Midbrain (tissue), 1 donor: Measurements from ENCODE around the gene ZNF780A.
"Not testable (repeated sequence)": the region's sequence is repeated elsewhere in the genome, so short reads cannot be mapped to it uniquely, and the experiment has no call there.

Source experiments
- DNase-seq: peaks from one replicate; lab custom pipeline; 2025; lab: John Stamatoyannopoulos, UW

The ZNF780A gene

GRCh38 chr19:40084948-40085347, 5.8 kb downstream of the ZNF780A start:
- DNase-seq: no peak

DNA sequence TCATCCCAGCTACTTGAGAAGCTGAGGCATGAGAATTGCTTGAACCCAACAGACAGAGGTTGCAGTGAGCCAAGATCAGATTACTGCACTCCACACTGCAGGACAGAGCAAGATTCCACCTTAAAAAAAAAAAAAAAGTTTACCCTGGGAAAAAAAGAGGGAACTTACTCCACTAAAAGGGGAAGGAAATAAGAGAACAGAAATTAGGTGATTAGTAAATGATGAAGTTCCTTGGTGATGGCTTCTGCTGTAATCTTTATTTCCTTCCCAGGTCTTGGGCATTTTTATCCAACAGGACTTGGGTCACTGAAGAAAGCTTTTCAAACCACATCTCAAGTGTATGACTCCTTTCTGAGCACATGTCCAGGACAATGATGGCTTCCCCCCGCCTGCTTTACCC, 9.3 kb downstream of the ZNF780A start:
- DNase-seq: no peak

GRCh38 chr19:40080289-40080688, 10.5 kb downstream of the ZNF780A start:
- no peak for DNase-seq

GRCh38 chr19:40078377-40078776, 12.4 kb downstream of the ZNF780A start:
- no peak for DNase-seq

DNA sequence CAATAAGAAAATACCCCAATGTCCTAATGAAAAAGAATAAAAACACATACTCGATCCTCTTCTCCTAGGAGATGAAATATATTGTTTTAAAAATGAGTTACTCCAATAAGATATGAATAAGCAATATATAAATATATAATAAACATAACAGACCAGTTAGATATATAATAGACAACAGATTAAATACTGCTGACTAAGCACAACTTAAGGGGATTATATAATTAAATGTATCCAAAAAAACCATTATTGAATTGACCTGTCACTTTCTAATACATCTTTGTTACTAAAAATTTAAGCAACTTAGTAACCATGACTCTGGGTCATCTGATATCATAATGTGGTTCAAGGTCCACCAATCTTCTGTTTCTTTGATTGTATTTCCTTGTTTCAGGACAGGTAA, 20.7 kb downstream of the ZNF780A start:
- no peak for DNase-seq

GRCh38 chr19:40059624-40060023, 31.1 kb downstream of the ZNF780A start:
- DNase-seq: no peak

DNA sequence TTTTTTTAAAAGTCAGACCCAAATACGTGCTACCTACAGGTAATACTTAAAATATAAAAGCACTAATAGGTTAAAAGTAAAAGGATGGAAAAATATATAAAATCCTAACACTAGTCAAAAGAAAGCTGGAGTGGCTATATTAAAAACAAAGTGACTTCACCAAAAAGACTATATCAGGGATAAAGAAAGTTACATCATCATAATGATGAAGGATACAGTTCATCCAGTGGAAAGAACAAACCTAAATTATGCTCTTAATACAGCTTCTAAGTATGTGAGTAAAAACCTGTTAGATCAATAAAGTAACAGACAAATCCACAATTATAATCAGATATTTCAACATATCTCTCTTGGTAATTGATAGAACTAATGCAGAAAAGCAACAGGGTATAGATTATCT, 33.6 kb downstream of the ZNF780A start:
- no peak for DNase-seq

GRCh38 chr19:40056505-40056904, 34.2 kb downstream of the ZNF780A start:
- no peak for DNase-seq

DNA sequence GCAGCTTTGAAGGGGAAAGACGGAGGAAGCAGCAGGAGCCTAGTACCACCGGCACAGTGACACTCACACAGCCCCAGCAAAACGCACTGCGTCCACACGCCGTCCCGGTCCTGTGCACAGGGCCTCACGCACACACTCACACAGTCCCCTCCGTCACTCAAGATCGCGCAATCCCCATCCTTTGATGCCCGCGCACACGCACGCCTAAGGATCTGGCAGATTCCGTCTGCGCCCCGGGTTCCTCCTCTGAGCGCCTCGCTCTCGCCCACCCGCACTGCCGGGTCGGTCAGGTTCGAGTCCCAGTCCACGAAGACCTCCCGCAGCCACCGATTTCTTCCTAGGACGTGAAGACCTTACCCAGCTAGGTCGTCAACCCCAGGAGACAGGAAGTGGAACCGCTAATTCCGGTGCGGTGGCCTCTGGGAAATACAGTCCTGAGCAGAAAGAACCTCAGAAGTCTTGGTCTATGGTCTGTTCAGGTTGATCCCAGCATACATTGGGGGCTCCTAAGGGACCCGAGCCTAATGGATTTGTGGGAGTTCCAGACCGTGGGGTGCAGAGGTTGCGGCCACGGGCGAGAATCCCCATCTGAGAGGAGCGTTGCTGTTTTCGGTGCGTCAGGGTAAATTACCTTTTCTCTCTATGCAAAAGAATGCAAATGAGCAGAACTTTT, 34.8 kb downstream of the ZNF780A start, which contains the start of gene ZNF780B:
TSS of gene ZNF780B (minus strand) at position 400 of the 673 bp plus-strand sequence. CDS start 5,899 bp downstream, outside the sequence.
- peak; percentile 77 for DNase-seq

DNA sequence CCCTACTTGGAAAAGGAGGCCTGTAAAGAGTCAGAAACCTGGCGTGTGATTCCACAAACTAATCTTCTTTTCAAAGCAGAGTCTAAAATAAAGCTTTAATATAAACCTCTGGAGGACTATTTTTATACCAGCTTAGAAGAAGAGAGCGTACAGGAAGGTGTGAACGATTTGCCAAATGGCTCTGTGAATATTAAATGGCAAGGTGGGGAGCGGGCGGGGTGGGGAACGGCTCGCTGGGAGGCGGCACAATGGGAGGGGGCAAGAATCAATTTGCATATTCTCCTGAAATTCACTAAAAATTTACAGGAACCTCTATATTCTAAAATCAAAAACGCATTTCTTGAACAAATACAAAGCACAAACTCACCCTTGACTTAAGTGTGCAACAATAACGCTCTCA, 35.7 kb downstream of the ZNF780A start:
- no peak for DNase-seq

- DNase-seq: no peak
These were observed 36.1 kb downstream of the ZNF780A start for GRCh38 chr19:40054632-40055031.

DNA sequence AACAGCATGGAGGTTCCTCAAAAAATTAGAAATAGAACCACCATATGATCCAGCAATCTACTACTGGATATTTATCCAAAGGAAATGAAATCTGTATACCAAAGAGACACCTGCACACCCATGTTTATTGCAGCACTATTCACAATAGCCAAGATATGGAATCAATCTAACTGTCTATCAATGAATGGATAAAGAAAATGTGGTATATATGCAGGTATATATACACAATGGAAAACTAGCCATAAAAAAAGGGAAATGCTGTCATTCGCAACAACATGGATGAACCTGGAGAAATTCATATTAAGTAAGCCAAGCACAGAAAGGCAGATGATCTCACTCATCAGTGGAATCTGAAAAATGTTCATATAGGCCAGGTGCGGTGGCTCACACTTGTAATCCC, 37.3 kb downstream of the ZNF780A start:
- DNase-seq: no peak

DNA sequence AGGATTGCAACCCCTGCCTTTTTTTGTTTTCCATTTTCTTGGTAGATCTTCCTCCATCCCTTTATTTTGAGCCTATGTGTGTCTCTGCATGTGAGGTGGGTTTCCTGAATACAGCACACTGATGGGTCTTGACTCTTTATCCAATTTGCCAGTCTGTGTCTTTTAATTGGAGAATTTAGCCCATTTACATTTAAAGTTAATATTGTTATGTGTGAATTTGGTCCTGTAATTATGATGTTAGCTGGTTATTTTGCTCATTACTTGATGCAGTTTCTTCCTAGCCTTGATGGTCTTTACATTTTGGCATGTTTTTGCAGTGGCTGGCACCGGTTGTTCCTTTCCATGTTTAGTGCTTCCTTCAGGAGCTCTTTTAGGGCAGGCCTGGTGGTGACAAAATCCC, 49.0 kb downstream of the ZNF780A start:
- DNase-seq: not testable (repeated sequence)

GRCh38 chr19:40038047-40038446, 52.7 kb downstream of the ZNF780A start:
- DNase-seq: not testable (repeated sequence)

GRCh38 chr19:40035996-40036395, 54.7 kb downstream of the ZNF780A start:
- no peak for DNase-seq

DNA sequence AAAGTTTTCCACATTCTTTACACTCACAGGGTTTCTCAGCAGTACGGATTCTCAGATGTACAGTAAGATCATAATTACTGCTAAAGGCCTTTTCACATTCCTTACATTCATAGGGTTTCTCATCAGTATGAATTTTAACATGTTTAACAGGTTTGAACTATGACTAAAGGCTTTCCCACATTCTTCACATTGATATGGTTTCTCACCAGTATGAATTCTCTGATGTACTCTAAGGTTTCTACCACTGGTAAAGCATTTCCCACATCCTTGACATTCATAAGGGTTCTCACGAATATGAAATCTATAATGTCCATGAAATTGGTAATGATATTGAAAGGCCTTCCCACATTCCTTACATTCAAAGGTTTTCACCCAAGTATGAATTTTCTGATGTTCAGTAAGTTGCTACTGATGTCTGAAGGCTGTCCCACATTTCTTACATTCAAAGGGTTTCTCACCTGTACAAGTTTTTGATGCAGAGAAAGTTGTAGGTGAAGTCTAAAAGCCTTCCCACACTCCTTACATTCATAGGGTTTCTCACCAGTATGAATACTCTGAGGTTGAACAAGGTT, 56.7 kb downstream of the ZNF780A start:
- no peak for DNase-seq

DNA sequence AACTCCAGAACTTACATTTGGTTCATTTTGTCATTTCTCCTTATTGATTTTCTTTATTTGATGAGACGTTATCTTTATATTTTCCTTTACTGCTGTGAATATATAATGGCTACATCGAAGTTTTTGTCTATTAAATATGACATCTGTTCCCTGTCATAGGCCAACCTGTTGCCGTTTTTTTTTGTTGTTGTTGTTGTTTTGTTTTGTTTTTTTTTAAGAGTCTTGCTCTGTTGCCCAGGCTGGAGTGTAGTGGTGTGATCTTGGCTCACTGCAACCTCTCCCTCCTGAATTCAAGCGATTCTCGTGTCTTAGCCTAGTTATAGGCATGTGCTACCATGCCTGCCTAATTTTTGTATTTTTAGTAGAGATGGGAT, 64.2 kb downstream of the ZNF780A start:
- DNase-seq: no peak

DNA sequence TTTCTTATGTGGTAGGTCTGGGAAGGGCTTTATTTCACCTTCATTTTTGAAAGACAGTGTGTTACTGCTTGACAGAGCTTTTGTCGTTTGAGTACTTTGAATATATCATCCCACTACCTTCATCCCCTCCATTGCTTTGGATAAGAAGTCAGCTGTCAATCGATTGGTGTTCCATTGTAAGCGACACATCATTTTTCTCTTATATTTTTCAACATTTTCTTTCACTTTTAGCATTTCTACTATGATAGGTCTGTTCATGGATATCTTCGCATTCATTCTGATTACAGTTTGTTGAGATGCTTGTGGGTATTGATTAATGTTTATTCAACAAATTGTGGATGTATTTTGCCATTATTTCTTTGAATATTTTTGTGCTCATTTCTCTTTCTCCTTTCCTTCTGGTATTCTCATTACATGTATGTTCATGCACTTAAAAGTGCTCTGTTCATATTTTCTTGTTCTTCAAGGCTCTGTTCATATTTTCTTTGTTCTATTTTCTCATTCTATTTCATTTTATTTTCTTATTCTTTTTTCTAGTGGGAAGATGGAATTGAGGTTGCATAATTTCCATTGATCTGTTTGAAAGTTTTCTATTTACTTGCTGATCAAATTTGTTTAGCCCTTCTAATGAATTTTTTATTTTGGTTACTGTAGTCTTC, 64.7 kb downstream of the ZNF780A start:
- DNase-seq: no peak

GRCh38 chr19:40023969-40024368, 66.8 kb downstream of the ZNF780A start:
- no peak for DNase-seq
